Astrocyte of the cerebellum (primary cell): Measurements from ENCODE around the gene PRICKLE1.

Source experiments
- DNase-seq: peaks from one replicate; pipeline ENCODE4 v3.0.0-alpha.2; 2011; ENCODE audit warnings: low read depth
- H3K4me3 ChIP-seq: 2 replicates; pipeline ENCODE4 v1.5.1; 2011; ENCODE audit warnings: mild to moderate bottlenecking, low read depth, low read length, moderate library complexity
- in situ Hi-C: cut with HindIII; loops from 2 replicates; pipeline ENCODE4 v1.10.0; 2017; ENCODE audit warnings: low sequenced_read_pairs
- TF ChIP-seq, protein P1 (sequence below): IDR thresholded peaks from 2 replicates; pipeline ENCODE4 v1.5.1; 2012; ENCODE audit warnings: low read length, low read depth, moderate library complexity, mild to moderate bottlenecking; ENCODE audit errors: missing control alignments

Gene PRICKLE1

DNA sequence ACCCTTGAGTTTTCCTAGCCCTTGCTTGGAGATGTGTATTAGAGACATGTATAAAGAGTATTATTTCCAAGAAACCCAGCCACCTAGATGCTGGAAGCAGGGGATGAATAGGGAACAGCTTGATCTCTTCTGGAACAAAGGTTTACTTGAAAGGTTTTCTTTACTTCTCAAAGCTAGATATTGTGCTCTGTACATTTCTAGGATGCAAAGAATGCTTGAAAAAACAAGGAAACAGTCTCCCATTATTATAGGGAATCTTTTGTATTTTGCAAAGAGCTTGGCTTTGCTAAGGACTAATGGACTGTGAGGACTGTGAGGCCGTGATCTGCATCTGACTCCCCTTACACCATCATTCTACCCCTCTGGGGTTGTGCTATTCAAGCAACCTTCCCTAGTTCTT lies 77.9 kb downstream of the PRICKLE1 start:
- in situ Hi-C loops = no loop called here
- TF ChIP-seq, protein P1, sequence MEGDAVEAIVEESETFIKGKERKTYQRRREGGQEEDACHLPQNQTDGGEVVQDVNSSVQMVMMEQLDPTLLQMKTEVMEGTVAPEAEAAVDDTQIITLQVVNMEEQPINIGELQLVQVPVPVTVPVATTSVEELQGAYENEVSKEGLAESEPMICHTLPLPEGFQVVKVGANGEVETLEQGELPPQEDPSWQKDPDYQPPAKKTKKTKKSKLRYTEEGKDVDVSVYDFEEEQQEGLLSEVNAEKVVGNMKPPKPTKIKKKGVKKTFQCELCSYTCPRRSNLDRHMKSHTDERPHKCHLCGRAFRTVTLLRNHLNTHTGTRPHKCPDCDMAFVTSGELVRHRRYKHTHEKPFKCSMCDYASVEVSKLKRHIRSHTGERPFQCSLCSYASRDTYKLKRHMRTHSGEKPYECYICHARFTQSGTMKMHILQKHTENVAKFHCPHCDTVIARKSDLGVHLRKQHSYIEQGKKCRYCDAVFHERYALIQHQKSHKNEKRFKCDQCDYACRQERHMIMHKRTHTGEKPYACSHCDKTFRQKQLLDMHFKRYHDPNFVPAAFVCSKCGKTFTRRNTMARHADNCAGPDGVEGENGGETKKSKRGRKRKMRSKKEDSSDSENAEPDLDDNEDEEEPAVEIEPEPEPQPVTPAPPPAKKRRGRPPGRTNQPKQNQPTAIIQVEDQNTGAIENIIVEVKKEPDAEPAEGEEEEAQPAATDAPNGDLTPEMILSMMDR = no peak
- DNase-seq = no peak
- H3K4me3 ChIP-seq = no peak overlapping the region

DNA sequence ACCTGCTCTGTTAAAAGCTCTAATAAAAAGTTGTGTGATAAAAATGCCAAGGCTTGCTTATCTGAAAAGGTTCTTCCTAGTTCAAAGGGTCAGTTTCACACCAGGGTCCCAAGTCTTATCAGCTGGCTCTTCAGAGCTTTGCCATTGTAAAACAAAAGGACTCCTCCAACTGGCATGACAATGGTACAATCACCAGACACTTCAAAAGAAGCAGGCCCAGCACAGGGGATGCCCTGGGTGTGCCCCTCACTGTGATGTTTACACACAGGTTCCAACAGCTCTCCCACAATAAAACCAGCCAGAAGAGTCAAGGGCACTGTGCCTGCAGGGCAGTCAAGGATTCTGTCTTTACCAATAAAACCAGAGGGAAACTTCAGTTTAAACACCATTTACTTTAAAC lies 78.7 kb downstream of the PRICKLE1 start:
- DNase-seq = no peak
- in situ Hi-C loops = no loop called here
- H3K4me3 ChIP-seq = no peak overlapping the region
- TF ChIP-seq, protein P1 = no peak

DNA sequence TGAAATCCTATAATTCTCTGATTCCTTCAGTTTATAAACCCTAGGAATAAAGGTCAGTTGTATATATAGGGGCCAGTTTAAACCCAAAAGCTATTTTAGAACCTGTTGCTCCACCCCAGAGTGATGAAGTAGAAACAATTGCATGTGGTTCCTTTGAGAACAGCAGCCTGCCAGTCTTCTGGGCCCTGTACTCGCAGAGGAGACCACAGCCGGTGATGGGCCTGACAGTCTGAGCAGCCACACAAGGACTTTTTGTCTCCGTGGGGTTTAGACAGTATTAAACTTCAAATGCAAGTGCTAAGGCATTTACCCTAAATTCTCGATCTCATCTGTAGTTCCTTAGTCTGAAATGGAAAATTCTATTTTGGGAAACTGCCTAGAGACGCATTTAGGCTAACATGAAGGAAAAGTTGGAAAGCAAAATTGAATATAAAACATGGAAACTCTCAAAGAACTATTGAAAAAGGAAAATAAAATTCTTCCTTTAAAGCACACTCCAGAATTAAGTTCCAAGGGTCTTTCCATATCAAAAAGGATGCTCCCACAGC lies 80.6 kb downstream of the PRICKLE1 start:
- TF ChIP-seq, protein P1 = no peak
- H3K4me3 ChIP-seq = no peak overlapping the region
- DNase-seq = no peak
- in situ Hi-C loops = no loop called here

DNA sequence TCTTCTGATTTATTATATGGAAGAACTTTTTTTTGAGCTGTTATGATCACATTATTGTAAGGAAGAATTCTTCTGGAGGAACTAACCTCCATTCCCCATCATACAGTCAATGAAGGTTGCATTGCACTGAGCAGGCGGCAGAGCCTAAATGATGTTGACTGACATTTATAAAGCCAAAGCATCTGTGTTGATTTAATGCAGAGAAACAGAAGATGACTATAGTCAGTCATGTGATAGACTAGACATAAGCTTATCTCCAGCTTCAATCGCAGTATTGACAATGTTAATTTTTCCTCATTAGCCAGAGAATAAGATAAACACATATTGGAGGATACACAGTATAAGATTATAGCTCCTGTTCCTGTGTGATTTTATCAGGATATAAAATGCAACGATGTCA lies 82.0 kb downstream of the PRICKLE1 start:
- TF ChIP-seq, protein P1 = no peak
- DNase-seq = no peak
- no peak overlapping the region for H3K4me3 ChIP-seq
- in situ Hi-C loops = no loop called here

DNA sequence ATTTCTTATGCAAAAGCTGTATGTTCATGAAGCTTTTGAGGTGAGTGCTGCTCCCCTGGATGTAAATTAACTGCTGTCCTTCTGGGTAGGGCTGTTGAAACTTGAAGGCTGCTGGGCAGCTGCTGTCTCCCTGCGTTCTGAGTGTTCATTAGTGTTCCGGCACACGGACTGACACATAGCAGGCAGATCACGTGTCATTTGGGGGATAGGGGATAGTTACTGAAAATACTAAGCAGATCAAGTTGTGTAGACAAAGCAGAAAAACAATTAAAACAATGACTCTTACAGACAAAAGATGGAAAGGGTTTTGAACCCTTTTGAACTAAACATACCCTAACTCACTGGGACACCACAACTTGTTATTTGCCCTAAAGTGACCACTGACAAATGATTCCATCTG lies 82.5 kb downstream of the PRICKLE1 start:
- in situ Hi-C loops = no loop called here
- DNase-seq = no peak
- TF ChIP-seq, protein P1 = no peak
- no peak overlapping the region for H3K4me3 ChIP-seq

DNA sequence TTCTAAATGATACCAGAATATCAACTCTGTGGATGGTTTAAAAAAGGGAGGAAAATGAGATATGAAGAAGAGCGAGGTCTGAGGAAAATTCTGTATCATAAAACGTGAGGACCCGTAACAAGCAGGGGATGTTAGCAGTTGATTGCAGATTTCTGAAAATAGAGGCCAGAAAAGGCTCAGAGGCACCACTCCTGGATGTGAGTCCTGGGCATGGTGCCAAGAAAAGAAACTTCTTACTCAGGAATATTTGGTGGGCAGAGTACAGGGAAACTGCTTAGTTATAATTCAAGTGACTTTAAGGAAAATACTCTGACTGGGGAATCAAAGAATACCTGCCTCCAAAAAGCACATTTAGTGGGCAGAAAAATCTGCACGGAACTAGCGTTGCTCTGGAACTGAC lies 85.5 kb downstream of the PRICKLE1 start:
- in situ Hi-C loops = no loop called here
- DNase-seq = no peak
- TF ChIP-seq, protein P1 = no peak
- no peak overlapping the region for H3K4me3 ChIP-seq

DNA sequence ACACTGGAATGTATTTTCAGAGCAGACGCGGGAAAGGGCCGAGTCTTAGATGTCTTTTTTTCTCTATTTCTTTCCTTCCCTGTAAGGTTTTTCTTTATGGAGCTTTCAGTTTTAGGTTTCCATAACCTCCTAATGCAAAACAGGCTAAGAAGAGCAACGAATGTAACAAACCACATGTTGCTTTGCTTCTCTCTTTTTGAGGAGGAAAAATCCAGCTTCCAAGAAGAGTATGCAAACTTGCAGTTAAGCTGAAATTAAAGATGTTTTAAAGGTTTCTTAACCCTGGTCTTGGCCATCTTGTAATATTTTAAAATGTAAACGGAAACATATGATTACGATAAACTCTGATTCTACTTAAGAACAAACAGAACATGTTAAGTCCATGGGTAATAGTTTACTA lies 86.9 kb downstream of the PRICKLE1 start:
- in situ Hi-C loops = no loop called here
- H3K4me3 ChIP-seq = no peak overlapping the region
- TF ChIP-seq, protein P1 = no peak
- no peak for DNase-seq
